IMR-90 (cell line): Measurements from ENCODE around the gene COCH. TPM values are rescaled to one million over a fixed set of nuclear protein-coding genes. Genes with fewer than 3 reads are reported as not detected.

Experiments used
- ATAC-seq: fragments of 200-7000 bp; cut with Tn5 transposase; 2 replicates; pipeline ENCODE4 v1.9.1; 2020; ENCODE audit warnings: low read depth, mild to moderate bottlenecking, moderate library complexity
- BruUV-seq: library from RNA; stranded (reverse); fragments of 400-500 nt; replicated peaks from 2 replicates; lab custom pipeline; 2021; lab: Mats Ljungman, UMichigan
- CTCF ChIA-PET: fragments of 300-600 bp; formaldehyde crosslinking; extraction: SDS; loops from one replicate; lab custom pipeline; 2021; ENCODE audit warnings: antibody characterized with exemption; lab: Yijun Ruan, JAX
- POLR2A ChIA-PET: fragments of 300-600 bp; sonication (Branson Sonifier 250); formaldehyde crosslinking; loops from one replicate; lab custom pipeline; 2022; ENCODE audit warnings: antibody characterized with exemption; ENCODE audit not compliant: unreplicated experiment; lab: Charles Lee
- DNase-seq: peaks from one replicate; pipeline ENCODE4 v3.0.0; 2013
- H2AFZ ChIP-seq: replicated peaks from 2 replicates; pipeline ENCODE3; 2013; ENCODE audit warnings: low read length, mild to moderate bottlenecking; ENCODE audit not compliant: poor library complexity
- H2AK5ac ChIP-seq: 2 replicates; pipeline ENCODE4 v1.6.1; 2013; ENCODE audit warnings: low read depth, low read length, inconsistent platforms
- H2AK9ac ChIP-seq: replicated peaks from 2 replicates; pipeline ENCODE3; 2013; ENCODE audit warnings: mild to moderate bottlenecking, low read depth, low read length, moderate library complexity; ENCODE audit not compliant: poor library complexity
- H2BK120ac ChIP-seq: 2 replicates; pipeline ENCODE4 v1.6.1; 2013; ENCODE audit warnings: low read depth, low read length, inconsistent platforms
- H2BK15ac ChIP-seq: 3 replicates; pipeline ENCODE4 v1.6.1; 2013; ENCODE audit warnings: low read depth, low read length, inconsistent platforms
- H2BK20ac ChIP-seq: 2 replicates; pipeline ENCODE4 v1.6.1; 2013; ENCODE audit warnings: low read depth, mild to moderate bottlenecking, inconsistent platforms, low read length, moderate library complexity
- H2BK5ac ChIP-seq: 2 replicates; pipeline ENCODE4 v1.6.1; 2013; ENCODE audit warnings: mild to moderate bottlenecking, low read depth, low read length, inconsistent platforms; ENCODE audit not compliant: poor library complexity, severe bottlenecking
- H3K14ac ChIP-seq: replicated peaks from 2 replicates; pipeline ENCODE4 v1.6.1; 2013; ENCODE audit warnings: low read depth, low read length, inconsistent platforms
- H3K18ac ChIP-seq: 2 replicates; pipeline ENCODE4 v1.6.1; 2013; ENCODE audit warnings: low read depth, low read length, control low read depth
- H3K23ac ChIP-seq: 2 replicates; pipeline ENCODE4 v1.6.1; 2013; ENCODE audit warnings: low read depth, low read length, inconsistent platforms
- H3K27ac ChIP-seq: 2 replicates; pipeline ENCODE4 v1.5.1; 2013; ENCODE audit warnings: mild to moderate bottlenecking, control low read depth, low read length; ENCODE audit not compliant: insufficient read depth
- H3K27me3 ChIP-seq: 2 replicates; pipeline ENCODE4 v1.6.1; 2013; ENCODE audit warnings: low read length; ENCODE audit not compliant: control insufficient read depth, insufficient read depth
- H3K36me3 ChIP-seq: 2 replicates; pipeline ENCODE4 v1.6.1; 2013; ENCODE audit warnings: low read length, mixed read lengths; ENCODE audit not compliant: control insufficient read depth, insufficient read depth
- H3K4ac ChIP-seq: 2 replicates; pipeline ENCODE4 v1.6.1; 2013; ENCODE audit warnings: low read depth, low read length, inconsistent platforms
- H3K4me1 ChIP-seq: 2 replicates; pipeline ENCODE4 v1.6.1; 2013; ENCODE audit warnings: low read length, mixed read lengths; ENCODE audit not compliant: control insufficient read depth, insufficient read depth
- H3K4me2 ChIP-seq: 2 replicates; pipeline ENCODE4 v1.6.1; 2013; ENCODE audit warnings: low read depth, mild to moderate bottlenecking, control low read depth, low read length, moderate library complexity
- H3K4me3 ChIP-seq: 2 replicates; pipeline ENCODE4 v1.5.1; 2013; ENCODE audit warnings: low read depth, mild to moderate bottlenecking, control low read depth, low read length, moderate library complexity; ENCODE audit not compliant: insufficient read depth
- H3K56ac ChIP-seq: 2 replicates; pipeline ENCODE4 v1.6.1; 2013; ENCODE audit warnings: low read length, inconsistent platforms; ENCODE audit not compliant: insufficient read depth; ENCODE audit errors: extremely low read depth
- H3K79me1 ChIP-seq, 2 experiments: 2 replicates each; pipeline ENCODE4 v1.6.1; 2013; ENCODE audit warnings: low read length in 2 of 2, inconsistent platforms in 1 of 2, low read depth in 1 of 2
- H3K9ac ChIP-seq: 2 replicates; pipeline ENCODE4 v1.6.1; 2013; ENCODE audit warnings: low read depth, low read length, control low read depth
- H3K9me1 ChIP-seq: 2 replicates; pipeline ENCODE4 v1.6.1; 2013; ENCODE audit warnings: low read length, inconsistent platforms; ENCODE audit not compliant: insufficient read depth
- H3K9me3 ChIP-seq: 2 replicates; pipeline ENCODE4 v1.6.1; 2013; ENCODE audit warnings: low read length; ENCODE audit not compliant: control insufficient read depth, insufficient read depth
- H4K20me1 ChIP-seq: 2 replicates; pipeline ENCODE4 v1.6.1; 2013; ENCODE audit warnings: low read length, inconsistent platforms; ENCODE audit not compliant: insufficient read depth
- H4K5ac ChIP-seq: 2 replicates; pipeline ENCODE4 v1.6.1; 2013; ENCODE audit warnings: mild to moderate bottlenecking, low read depth, low read length, control low read depth
- H4K8ac ChIP-seq, 2 experiments: 2 replicates each; pipeline ENCODE4 v1.6.1; 2013; ENCODE audit warnings: low read depth in 2 of 2, low read length in 2 of 2, control low read depth in 1 of 2, inconsistent platforms in 1 of 2
- H4K91ac ChIP-seq: 2 replicates; pipeline ENCODE4 v1.6.1; 2013; ENCODE audit warnings: low read depth, low read length, inconsistent platforms; ENCODE audit not compliant: insufficient read depth
- BHLHE40 ChIP-seq: fragments of 150-350 bp; IDR thresholded peaks from 2 replicates; pipeline ENCODE4 v1.6.1; 2016; ENCODE audit warnings: mild to moderate bottlenecking, low read depth, low read length
- CEBPB ChIP-seq: IDR thresholded peaks from 2 replicates; pipeline ENCODE4 v1.6.1; 2012; ENCODE audit warnings: low read depth, low read length, improper control_type of control experiment
- CHD1 ChIP-seq: IDR thresholded peaks from 2 replicates; pipeline ENCODE4 v1.6.1; 2012; ENCODE audit warnings: low read depth, low read length, improper control_type of control experiment
- FOS ChIP-seq: fragments of 150-350 bp; IDR thresholded peaks from 2 replicates; pipeline ENCODE4 v1.6.1; 2016; ENCODE audit warnings: low read depth, low read length
- MAFK ChIP-seq: IDR thresholded peaks from 2 replicates; pipeline ENCODE4 v1.6.1; 2012; ENCODE audit warnings: low read depth, low read length, improper control_type of control experiment
- MAZ ChIP-seq: IDR thresholded peaks from 2 replicates; pipeline ENCODE4 v1.6.1; 2012; ENCODE audit warnings: low read depth, mild to moderate bottlenecking, low read length, improper control_type of control experiment, moderate library complexity, borderline replicate concordance
- MXI1 ChIP-seq: IDR thresholded peaks from 2 replicates; pipeline ENCODE4 v1.6.1; 2012; ENCODE audit warnings: low read depth, mild to moderate bottlenecking, low read length, moderate library complexity, borderline replicate concordance
- NFE2L2 ChIP-seq: fragments of 150-350 bp; IDR thresholded peaks from 2 replicates; pipeline ENCODE4 v1.6.1; 2016; ENCODE audit warnings: low read depth, mild to moderate bottlenecking, low read length
- POLR2A ChIP-seq: IDR thresholded peaks from 2 replicates; pipeline ENCODE4 v1.6.1; 2012; ENCODE audit warnings: mild to moderate bottlenecking, low read depth, low read length
- RAD21 ChIP-seq: IDR thresholded peaks from 2 replicates; pipeline ENCODE4 v1.6.1; 2012; ENCODE audit warnings: low read length, improper control_type of control experiment
- RCOR1 ChIP-seq: IDR thresholded peaks from 2 replicates; pipeline ENCODE4 v1.6.1; 2012; ENCODE audit warnings: mild to moderate bottlenecking, low read length, improper control_type of control experiment; ENCODE audit not compliant: insufficient replicate concordance
- RFX5 ChIP-seq: IDR thresholded peaks from 2 replicates; pipeline ENCODE4 v1.8.0; 2012; ENCODE audit warnings: low read depth, mild to moderate bottlenecking, low read length, moderate library complexity
- SMC3 ChIP-seq: fragments of 150-350 bp; IDR thresholded peaks from 2 replicates; pipeline ENCODE4 v1.6.1; 2016; ENCODE audit warnings: low read depth, mild to moderate bottlenecking, antibody characterized with exemption, low read length, moderate library complexity
- WGBS, 2 experiments: methylation state at CpG; one replicate each; pipeline versions ENCODE4 v1.1.5 to v1.1.7; 2013; ENCODE audit warnings: missing lambda C conversion rate in 2 of 2; ENCODE audit not compliant: insufficient read length in 1 of 2; ENCODE audit errors: extremely low coverage in 2 of 2; 5-methylcytosine and 5-hydroxymethylcytosine counted together
- dilution Hi-C: fragments of 300-500 bp; cut with HindIII; formaldehyde crosslinking; loops from one replicate; pipeline ENCODE4 v1.14.3; 2018; ENCODE audit warnings: low sequenced_read_pairs; ENCODE audit not compliant: unreplicated experiment
- in situ Hi-C: fragments of 300-500 bp; cut with MboI; formaldehyde crosslinking; loops from 3 replicates; pipeline ENCODE4 v1.14.3; 2019; ENCODE audit warnings: low sequenced_read_pairs, inconsistent platforms, mixed read lengths
- intact Hi-C: fragments of 100-400 bp; cut with micrococcal nuclease; formaldehyde crosslinking; loops from 2 replicates; pipeline ENCODE4 v1.10.0; 2022
- polyA plus RNA-seq, 3 experiments: library from polyadenylated mRNA; depleted of rRNA; stranded (reverse); fragments of >200 nt; gene quantifications; 2 replicates each; pipeline ENCODE4 v1.2.3, GENCODE V29; 2012; ENCODE audit warnings: low replicate concordance in 1 of 3
- total RNA-seq: library from RNA; depleted of rRNA; stranded (reverse); fragments of >200 nt; gene quantifications from 2 replicates; pipeline ENCODE4 v1.2.3, GENCODE V29; 2012
- TF ChIP-seq, protein P1 (sequence below): conservative IDR thresholded peaks from 2 replicates; pipeline ENCODE4 v1.5.1; 2012; ENCODE audit warnings: mild to moderate bottlenecking, low read depth, low read length, improper control_type of control experiment
- TF ChIP-seq, protein P2 (sequence below): fragments of 150-350 bp; IDR thresholded peaks from 2 replicates; pipeline ENCODE4 v1.6.1; 2016; ENCODE audit warnings: low read depth, mild to moderate bottlenecking, low read length, moderate library complexity, borderline replicate concordance
- TF ChIP-seq, protein P3 (sequence below): fragments of 150-350 bp; IDR thresholded peaks from 2 replicates; pipeline ENCODE4 v1.6.1; 2017; ENCODE audit warnings: mild to moderate bottlenecking, antibody characterized with exemption, low read length, low read depth

The COCH gene
- total and polyA plus RNA-seq, 2 of the 4 experiments (the other 2 are of a cell fraction): 0.17 to 0.18 TPM

DNA sequence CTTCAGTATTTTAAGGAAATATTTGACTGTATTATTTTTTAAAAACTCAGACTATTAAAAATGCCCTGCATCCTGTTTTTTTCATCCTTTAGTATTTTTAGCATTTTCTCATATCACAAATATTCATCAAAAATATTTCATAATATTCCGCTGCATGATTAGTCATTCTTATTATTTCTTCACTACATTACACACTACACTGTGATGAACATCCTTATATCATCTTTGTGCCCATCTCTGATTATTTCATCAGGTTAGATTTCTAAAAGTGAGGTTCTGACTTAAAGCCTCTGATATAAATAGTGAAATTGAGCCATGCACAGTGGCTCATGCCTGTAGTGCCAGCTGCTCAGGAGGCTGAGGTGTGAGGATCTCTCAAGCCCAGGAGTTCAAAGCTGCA lies 8.1 kb downstream of the COCH start:
- no peak overlapping the region for H2BK20ac ChIP-seq
- no peak overlapping the region for H2BK120ac ChIP-seq
- H3K9me1 ChIP-seq: no peaks in the 10 kb centered on the region; the same call in 1 of the 2 replicates
- no peak overlapping the region for H2BK5ac ChIP-seq
- no peak overlapping the region for H3K56ac ChIP-seq
- H3K79me1 ChIP-seq: no peaks in the 10 kb centered on the region
- no peaks in the 10 kb centered on the region for H3K9me3 ChIP-seq
- no peak overlapping the region for H2BK15ac ChIP-seq
- H4K8ac ChIP-seq: no peak overlapping the region
- ChIA-PET CTCF (no interaction called here), POLR2A (no interaction called here)
- in situ Hi-C loops: no loop called here
- ATAC-seq: no peak
- TF ChIP-seq RAD21: no peak
- TF ChIP-seq RFX5: no peak
- TF ChIP-seq SMC3: no peak
- TF ChIP-seq POLR2A: no peak
- TF ChIP-seq BHLHE40: no peak
- TF ChIP-seq, protein P1, sequence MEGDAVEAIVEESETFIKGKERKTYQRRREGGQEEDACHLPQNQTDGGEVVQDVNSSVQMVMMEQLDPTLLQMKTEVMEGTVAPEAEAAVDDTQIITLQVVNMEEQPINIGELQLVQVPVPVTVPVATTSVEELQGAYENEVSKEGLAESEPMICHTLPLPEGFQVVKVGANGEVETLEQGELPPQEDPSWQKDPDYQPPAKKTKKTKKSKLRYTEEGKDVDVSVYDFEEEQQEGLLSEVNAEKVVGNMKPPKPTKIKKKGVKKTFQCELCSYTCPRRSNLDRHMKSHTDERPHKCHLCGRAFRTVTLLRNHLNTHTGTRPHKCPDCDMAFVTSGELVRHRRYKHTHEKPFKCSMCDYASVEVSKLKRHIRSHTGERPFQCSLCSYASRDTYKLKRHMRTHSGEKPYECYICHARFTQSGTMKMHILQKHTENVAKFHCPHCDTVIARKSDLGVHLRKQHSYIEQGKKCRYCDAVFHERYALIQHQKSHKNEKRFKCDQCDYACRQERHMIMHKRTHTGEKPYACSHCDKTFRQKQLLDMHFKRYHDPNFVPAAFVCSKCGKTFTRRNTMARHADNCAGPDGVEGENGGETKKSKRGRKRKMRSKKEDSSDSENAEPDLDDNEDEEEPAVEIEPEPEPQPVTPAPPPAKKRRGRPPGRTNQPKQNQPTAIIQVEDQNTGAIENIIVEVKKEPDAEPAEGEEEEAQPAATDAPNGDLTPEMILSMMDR: no peak
- TF ChIP-seq NFE2L2: no peak
- TF ChIP-seq MAZ: no peak
- TF ChIP-seq FOS: no peak
- TF ChIP-seq, protein P2, sequence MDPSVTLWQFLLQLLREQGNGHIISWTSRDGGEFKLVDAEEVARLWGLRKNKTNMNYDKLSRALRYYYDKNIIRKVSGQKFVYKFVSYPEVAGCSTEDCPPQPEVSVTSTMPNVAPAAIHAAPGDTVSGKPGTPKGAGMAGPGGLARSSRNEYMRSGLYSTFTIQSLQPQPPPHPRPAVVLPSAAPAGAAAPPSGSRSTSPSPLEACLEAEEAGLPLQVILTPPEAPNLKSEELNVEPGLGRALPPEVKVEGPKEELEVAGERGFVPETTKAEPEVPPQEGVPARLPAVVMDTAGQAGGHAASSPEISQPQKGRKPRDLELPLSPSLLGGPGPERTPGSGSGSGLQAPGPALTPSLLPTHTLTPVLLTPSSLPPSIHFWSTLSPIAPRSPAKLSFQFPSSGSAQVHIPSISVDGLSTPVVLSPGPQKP: no peak
- TF ChIP-seq CEBPB: no peak
- TF ChIP-seq MAFK: no peak
- no peak for TF ChIP-seq RCOR1
- TF ChIP-seq, protein P3, sequence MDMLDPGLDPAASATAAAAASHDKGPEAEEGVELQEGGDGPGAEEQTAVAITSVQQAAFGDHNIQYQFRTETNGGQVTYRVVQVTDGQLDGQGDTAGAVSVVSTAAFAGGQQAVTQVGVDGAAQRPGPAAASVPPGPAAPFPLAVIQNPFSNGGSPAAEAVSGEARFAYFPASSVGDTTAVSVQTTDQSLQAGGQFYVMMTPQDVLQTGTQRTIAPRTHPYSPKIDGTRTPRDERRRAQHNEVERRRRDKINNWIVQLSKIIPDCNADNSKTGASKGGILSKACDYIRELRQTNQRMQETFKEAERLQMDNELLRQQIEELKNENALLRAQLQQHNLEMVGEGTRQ: no peak
- no peak for TF ChIP-seq CHD1
- no peak for TF ChIP-seq MXI1
- H3K27ac ChIP-seq: no peak overlapping the region
- no peak overlapping the region for H3K23ac ChIP-seq
- no peak overlapping the region for H3K9ac ChIP-seq
- peaks cover 7% of the 10 kb centered on the region for H3K27me3 ChIP-seq
- intact Hi-C loops: no loop called here
- H4K91ac ChIP-seq: no peak overlapping the region
- H3K4me2 ChIP-seq: no peak overlapping the region
- no TSS peak for BruUV-seq
- H3K4me3 ChIP-seq: no peak overlapping the region
- dilution Hi-C loops: no loop called here
- no peak overlapping the region for H4K5ac ChIP-seq
- WGBS, 2 experiments: 100% methylated on average over 1 of the region's 1 CpG; no CpG with 5 or more reads in 1 of the 2 experiments
- H3K36me3 ChIP-seq: no peaks in the 10 kb centered on the region
- DNase-seq: no peak
- H2AFZ ChIP-seq: no peak overlapping the region
- H3K18ac ChIP-seq: no peak overlapping the region
- no peak overlapping the region for H3K4ac ChIP-seq
- peaks cover 2% of the 10 kb centered on the region; the same call in 1 of the 2 replicates for H3K4me1 ChIP-seq
- H2AK9ac ChIP-seq: no peak overlapping the region
- H3K14ac ChIP-seq: no peak overlapping the region
- H2AK5ac ChIP-seq: no peak overlapping the region
- no peaks in the 10 kb centered on the region for H4K20me1 ChIP-seq
